Stimulated activated CD4-positive, alpha-beta T cell treated with anti-CD3 and anti-CD28 coated beads, Interleukin-12 subunit alpha, Interleukin-12 subunit beta, amount 100 ng/mL, for 24 hours (primary cell): ENCODE measurements around the gene ZNF75A.
"Not testable (repeated sequence)": the region's sequence is repeated elsewhere in the genome, so short reads cannot be mapped to it uniquely, and the experiment has no call there.

Experiments
- DNase-seq, 2 experiments: peaks; one replicate each; pipeline ENCODE4 v3.0.0-alpha.2; 2020; ENCODE audit warnings: low read depth in 2 of 2

ZNF75A gene

GRCh38 chr16:3305109-3306068 is at the start of gene ZNF75A, which contains the start of gene TIGD7:
ZNF75A (plus strand) TSS chr16:3305497; CDS start chr16:3308429, 2,932 bp downstream.
TIGD7 (minus strand) TSS chr16:3305430; CDS start chr16:3300614, 4,816 bp downstream.
- peak; percentile 68 to 73 for DNase-seq

DNA sequence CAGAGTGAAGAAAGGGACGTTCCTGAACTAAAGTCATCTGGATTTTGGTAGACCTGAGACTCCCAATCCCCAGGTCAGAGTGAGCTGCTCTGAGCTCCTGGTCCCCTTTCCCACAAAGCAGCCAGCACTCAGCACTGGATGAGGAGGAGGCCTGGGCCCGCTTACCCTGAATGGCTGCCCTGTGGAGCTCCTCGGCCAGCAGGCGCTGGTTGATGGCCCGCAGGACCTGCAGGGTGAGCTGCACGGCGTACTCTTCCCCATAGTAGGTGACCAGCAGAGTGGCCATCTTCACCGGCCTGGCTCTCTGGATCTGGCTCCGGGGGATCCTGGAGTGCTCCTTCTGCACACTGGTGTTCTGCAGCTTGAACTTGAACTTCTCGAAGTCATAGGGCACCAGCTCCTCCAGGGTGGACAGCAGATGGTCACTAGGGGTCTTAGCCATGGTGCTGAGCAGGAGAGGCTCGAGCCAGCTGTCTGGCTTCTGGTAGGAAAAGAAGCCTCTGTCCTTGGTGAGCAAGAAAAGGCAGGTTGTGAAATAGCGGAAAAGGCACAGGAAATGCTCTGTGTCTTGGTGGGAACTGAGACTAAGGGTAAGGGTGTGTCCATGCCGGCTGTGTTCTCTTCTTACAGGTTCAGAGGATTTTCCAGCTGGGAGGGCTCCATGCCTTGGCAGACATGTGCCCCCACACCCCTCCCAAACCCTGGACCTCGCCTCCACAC is 49.0 kb upstream of the ZNF75A start, which contains the start of gene MEFV:
MEFV (minus strand) TSS at position 488 of the 720 bp plus-strand sequence; CDS start at position 442, 46 bp downstream.
- DNase-seq, result no peak

- DNase-seq, result no peak
These were observed 48.3 kb upstream of the ZNF75A start for GRCh38 chr16:3256866-3257465.

DNA sequence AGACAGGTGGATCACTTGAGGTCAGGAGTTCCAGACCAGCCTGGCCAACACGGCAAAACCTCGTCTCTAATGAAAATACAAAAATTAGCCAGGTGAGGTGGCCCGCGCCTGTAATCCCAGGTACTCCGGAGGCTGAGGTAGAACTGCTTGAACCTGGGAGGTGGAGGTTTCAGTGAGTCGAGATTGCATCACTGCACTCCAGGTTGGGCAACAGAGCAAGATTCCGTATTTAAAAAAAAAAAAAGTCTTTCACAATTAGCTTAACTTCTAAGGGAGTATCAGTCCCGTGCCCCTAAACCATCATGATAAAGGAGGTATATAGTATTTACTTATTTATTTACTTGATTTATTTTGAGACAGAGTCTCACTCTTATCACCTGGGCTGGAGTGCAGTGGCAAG is 45.5 kb upstream of the ZNF75A start:
- DNase-seq, result no peak

DNA sequence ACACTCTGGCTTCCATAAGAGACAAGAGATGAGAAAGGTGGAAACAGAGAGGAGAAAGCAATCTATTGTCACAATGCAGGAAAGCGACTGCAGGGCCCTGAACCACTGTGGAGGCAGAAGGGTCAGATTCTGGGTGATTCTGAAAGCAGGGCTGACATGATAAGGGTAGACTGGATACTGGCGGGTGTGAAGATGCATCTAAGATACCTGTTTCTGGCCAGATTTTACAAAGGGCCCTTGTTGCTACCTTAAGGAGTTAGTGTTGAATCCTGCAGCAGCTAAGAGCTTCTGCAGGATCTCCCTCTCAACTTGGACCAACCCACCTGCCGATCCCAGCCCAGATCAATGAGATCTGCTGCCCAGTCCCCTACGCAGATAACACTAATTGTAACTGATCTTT is 42.8 kb upstream of the ZNF75A start:
- DNase-seq, result no peak

DNA sequence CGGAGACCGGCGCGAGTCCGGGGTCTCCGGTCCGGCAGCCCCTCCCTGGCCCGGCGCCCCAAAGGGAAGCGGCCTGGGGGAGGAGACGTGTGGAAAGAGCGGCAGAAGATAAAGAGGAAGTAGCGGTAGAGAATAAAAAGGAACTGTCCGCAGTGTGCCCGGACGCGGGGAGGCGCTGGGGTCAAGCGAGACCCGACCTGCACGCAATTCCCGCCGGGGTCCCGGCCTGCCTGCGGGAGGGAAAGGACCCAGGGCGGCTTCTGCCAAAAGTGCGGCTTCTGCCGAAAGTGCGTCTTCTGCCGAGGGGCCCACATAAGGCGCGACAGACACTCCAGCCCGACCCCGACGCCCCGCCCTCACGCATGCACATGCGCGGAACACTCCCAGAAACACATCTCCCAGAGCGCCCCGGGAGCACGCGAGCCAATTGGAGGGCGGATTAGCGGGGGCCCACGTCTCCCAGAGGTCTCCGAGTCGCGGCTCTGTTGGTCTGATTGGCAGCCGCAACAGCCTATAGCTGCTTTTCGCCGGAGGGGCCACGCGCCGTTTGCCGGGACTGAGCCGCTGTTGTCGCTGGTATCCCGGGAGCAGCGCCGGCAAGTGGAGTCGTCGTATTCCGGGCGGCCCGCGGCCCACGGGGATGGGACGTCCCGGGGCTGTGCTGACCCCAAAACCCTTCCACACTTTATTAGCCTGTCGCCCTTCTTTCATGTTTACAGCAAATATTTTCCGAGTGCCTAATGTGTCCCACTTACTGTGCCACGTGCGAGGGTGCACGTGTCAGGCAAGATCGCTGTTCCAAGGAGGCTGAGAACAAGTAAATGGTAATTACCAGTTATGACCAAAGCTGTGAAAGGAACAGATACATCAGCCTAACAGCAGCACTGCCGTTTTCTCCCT is 40.9 kb upstream of the ZNF75A start:
- peak; percentile 97 to 99 for DNase-seq

- DNase-seq, result no peak
These were observed 38.3 kb upstream of the ZNF75A start for GRCh38 chr16:3266873-3267537.

GRCh38 chr16:3268294-3268693 is 37.0 kb upstream of the ZNF75A start:
- DNase-seq, result no peak

GRCh38 chr16:3270718-3271117 is 34.6 kb upstream of the ZNF75A start:
- DNase-seq, result not testable (repeated sequence)

DNA sequence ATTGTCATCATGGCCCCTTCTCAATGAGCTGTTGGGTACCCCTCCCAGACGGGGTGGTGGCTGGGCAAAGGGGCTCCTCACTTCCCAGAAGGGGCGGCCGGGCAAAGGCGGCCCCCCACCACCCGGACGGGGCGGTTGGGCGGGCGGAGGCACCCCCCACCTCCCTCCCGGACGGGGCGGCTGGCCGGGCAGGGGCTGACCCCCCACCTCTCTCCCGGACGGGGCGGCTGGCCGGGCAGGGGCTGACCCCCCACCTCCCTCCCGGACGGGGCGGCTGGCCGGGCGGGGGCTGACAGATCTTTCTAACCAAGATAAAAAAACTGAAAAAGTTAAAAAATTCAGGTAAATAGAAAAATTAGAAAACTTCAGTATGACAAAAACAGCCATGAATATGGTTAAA is 34.0 kb upstream of the ZNF75A start:
- DNase-seq, result not testable (repeated sequence)

GRCh38 chr16:3274490-3274889 is 30.8 kb upstream of the ZNF75A start:
- DNase-seq, result no peak

DNA sequence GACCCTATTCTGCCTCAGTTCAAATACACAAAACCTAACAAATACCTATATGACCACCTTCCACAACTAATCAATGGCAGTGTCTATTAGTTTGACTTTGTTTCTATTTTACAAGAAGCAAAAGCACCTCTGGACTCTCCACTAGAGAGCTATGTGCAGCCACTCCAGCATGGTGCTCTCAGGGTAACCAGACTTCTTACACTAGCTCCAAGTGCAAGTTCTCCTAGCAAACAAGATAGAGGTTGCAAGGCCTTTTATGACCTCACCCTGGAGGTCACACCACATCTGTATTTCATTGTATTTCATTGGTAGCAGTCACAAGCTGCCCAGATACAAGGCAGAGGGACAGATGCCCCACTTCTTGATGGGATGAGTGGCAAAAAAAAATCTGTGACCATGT is 30.4 kb upstream of the ZNF75A start:
- DNase-seq, result no peak

DNA sequence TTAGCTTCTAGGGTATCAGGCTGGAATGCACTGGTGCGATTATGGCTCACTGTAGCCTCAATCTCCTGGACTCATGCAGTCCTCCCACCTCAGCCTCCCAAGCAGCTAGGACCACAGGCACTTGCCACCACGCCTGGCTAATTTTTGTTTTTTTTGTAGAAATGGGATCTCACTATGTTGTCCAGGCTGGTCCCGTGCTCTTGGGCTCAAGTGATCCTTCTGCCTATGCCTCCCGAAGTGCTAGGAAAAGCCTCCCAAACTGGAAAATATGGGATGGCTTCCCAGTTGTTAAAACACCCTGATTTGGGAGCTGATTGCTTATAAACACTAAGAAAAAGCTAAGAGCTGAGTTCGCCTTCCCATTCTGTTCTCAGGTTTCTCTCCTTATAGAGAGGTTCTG is 28.6 kb upstream of the ZNF75A start:
- no peak for DNase-seq

DNA sequence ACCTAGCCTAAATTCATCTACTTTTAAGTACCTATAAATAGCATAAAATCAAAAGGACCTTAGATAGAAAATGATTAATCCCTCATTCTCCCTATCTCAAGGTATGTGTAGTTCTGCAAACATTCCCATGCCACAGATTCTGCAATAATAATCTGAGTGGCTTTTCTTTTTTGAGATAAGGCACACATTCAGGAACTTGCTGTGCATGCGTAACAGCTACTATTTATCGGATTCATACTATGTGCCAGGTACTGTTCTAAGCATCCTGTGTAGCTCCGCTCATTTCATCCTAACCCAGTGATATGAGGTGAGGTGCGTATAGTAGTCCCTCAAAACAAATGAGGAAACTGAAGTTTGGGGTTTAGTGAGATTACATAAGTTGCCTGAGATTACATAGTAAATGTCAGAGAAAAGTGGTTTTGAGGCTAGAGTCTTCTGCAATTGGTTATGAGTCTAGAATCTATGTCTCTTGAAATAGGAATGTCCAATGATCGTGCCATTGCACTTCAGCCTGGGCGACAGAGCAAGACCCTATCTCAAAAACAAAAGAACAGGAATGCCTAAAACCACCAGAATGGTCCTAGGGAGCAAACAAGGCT is 24.0 kb upstream of the ZNF75A start:
- no peak for DNase-seq

- no peak for DNase-seq
These were observed 23.1 kb upstream of the ZNF75A start for GRCh38 chr16:3282103-3282729.

DNA sequence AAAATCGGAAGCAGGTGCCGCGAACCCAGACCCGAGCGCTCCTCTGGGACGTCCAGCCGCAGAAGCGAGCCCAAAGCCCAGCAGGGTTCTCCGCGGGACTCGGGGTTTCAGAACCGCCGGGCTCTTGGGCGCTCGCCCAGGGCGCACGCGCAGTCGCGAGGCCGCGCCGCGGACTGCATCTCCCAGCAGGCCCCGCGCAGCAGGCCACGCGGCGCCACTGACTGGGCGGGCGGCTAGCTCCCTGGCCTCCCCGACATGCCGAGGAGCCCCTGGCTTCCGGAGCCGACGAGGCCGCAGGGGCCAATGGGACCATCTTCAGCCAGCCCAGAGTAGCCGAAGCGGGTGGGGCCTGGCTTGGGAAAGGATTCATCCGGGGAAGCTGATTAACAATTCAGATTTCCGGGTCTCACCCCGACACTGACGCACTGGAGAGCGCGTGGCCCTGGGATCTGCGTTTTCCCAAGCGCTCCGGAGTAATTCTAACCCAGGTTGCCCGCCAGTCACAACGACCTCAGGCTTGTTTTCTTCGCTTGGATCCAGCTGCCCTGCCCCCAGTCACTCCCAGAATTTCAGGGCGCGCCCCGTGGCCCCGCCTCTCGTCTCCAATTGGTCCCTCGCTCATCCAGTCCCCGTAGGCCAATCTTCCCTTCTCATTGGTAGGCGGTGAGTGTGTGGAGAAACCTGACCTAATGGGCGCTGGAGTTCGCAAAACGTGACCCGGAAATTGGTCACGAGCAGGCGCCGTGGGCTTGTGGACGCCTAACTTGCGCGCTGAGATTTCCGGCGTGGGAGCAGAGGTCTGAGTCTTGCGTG is 22.4 kb upstream of the ZNF75A start, which contains the start of gene ZNF263:
ZNF263 (plus strand) TSS at position 762 of the 813 bp plus-strand sequence. CDS start 328 bp downstream, outside the sequence.
- peak; percentile 81 to 90 for DNase-seq

DNA sequence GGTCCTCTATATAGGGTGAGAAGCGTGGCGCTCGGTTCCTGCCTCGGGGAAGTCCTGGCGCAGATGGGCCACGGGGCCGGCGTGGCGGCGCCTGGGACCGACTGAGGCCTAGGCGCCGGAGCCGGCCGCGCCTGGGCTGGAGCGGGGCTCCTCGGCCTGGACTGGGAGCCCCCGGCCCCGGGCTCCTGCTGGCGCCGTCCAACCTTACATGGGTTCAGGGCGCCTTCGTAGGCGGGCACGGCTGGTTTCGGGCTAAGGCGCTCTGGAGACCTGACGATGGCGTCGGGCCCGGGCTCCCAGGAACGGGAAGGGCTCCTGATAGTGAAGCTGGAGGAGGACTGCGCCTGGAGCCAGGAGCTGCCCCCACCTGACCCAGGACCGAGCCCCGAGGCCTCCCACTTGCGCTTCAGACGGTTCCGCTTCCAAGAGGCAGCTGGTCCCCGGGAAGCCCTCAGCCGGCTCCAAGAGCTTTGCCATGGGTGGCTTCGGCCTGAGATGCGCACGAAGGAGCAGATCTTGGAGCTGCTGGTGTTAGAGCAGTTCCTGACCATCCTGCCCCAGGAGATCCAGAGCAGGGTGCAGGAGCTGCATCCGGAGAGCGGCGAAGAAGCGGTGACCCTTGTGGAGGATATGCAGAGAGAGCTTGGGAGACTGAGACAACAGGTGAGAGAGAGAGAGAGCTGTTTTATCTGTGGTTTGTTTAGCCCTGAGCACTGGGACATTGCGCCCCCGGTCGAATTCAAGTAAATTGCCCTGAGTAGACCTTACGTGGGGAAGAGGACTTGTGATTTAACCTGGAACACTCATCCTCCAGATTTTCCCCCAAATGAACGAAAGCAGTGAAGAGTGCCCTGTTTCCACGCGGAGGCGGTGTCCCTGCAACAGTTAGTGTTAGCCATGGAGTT is 21.5 kb upstream of the ZNF75A start:
- no peak for DNase-seq

DNA sequence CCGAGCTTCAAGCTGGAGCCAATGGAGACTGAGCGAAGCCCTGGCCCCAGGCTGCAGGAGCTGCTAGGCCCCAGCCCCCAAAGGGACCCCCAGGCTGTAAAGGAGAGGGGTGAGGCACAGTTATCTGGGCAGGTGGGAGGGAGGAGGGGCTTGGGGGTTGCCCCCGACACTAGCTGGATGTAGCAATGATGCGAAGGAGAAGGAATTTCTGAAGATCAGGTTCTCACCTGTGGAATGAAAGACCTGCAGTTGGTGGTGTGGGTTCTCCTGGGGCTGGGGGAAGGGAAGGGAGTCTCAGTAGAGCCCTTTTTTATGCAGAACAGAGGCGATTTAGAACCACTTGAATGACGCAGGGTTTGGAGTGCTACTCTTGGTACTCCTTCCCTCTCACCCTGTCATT is 20.2 kb upstream of the ZNF75A start:
- DNase-seq, result no peak
